ENCODE results near the gene CEP135. TPM values are rescaled to one million over a fixed set of nuclear protein-coding genes. Genes with fewer than 3 reads are reported as not detected.

Gene CEP135
- total and polyA plus RNA-seq, 2 donors (not counting 1 experiment from before 2014, with no cell fraction given): 4.6 to 5.9 TPM

DNA sequence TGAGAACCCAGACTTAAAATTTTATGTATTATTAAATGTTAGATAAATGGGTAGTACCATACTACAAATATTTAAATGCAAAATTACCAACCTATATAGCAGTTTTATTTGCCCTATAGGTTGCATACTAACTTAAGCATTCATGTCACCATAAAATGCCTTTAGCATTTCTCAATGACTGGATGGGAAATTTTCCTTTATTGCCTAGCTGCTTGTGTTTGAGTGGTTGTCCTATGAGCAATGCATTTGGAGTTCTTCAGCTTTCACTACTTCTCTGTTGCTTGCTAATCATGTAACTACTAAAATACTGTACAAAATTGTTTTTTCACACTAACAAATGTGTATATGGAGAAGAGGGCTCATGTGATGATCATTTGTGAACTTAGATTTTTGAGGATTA lies 44.2 kb upstream of the CEP135 start:
- no peak overlapping the region for H2AFZ ChIP-seq (ENCODE audit: low read length)
- H3K79me2 ChIP-seq (ENCODE audit: control insufficient read depth, insufficient read depth, low read length): no peaks in the 10 kb centered on the region
- H3K9ac ChIP-seq (ENCODE audit: insufficient read depth, low read length): no peak overlapping the region
- TF ChIP-seq CTCF (conservative IDR thresholded peaks at IDR 0.05 in 1 of 2, IDR thresholded peaks at IDR 0.05 in 1 of 2; ENCODE audit: low read depth in 1 of 2, low read length in 2 of 2) (no peak), EZH2 (IDR thresholded peaks at IDR 0.05; ENCODE audit: low read length, missing control alignments) (no peak)
- H3K27ac ChIP-seq (ENCODE audit: insufficient read depth, low read length): no peak overlapping the region
- DNase-seq (ENCODE audit: low read depth in 2 of 2): no peak
- no peaks in the 10 kb centered on the region for H3K4me1 ChIP-seq (ENCODE audit: control insufficient read depth, extremely low read depth, insufficient read depth, low read length)
- H3K27me3 ChIP-seq (ENCODE audit: control insufficient read depth, insufficient read depth, low read length): no peaks in the 10 kb centered on the region
- H3K4me2 ChIP-seq (ENCODE audit: extremely low read depth, insufficient read depth, low read length): no peak overlapping the region
- no peaks in the 10 kb centered on the region for H4K20me1 ChIP-seq (ENCODE audit: control insufficient read depth, extremely low read depth, insufficient read depth, low read length)
- no peak overlapping the region for H3K4me3 ChIP-seq (replicated peaks in 1 of 4; ENCODE audit: control extremely low read depth in 1 of 4, insufficient read depth in 1 of 4, low read depth in 3 of 4, low read length in 4 of 4)
- no peaks in the 10 kb centered on the region for H3K36me3 ChIP-seq (ENCODE audit: control insufficient read depth, insufficient read depth, low read length)
- no peaks in the 10 kb centered on the region for H3K9me3 ChIP-seq (ENCODE audit: control insufficient read depth, insufficient read depth, low read depth, low read length)

GRCh38 chr4:55906323-55906722 lies 42.4 kb upstream of the CEP135 start:
- H3K27ac ChIP-seq (ENCODE audit: insufficient read depth, low read length): no peak overlapping the region
- no peak for DNase-seq (ENCODE audit: low read depth in 2 of 2)
- no peaks in the 10 kb centered on the region for H3K9me3 ChIP-seq (ENCODE audit: control insufficient read depth, insufficient read depth, low read depth, low read length)
- H4K20me1 ChIP-seq (ENCODE audit: control insufficient read depth, extremely low read depth, insufficient read depth, low read length): no peaks in the 10 kb centered on the region
- H3K4me3 ChIP-seq (replicated peaks in 1 of 4; ENCODE audit: control extremely low read depth in 1 of 4, insufficient read depth in 1 of 4, low read depth in 3 of 4, low read length in 4 of 4): no peak overlapping the region
- H3K36me3 ChIP-seq (ENCODE audit: control insufficient read depth, insufficient read depth, low read length): no peaks in the 10 kb centered on the region
- H3K27me3 ChIP-seq (ENCODE audit: control insufficient read depth, insufficient read depth, low read length): no peaks in the 10 kb centered on the region
- TF ChIP-seq CTCF (conservative IDR thresholded peaks at IDR 0.05 in 1 of 2, IDR thresholded peaks at IDR 0.05 in 1 of 2; ENCODE audit: low read depth in 1 of 2, low read length in 2 of 2) (no peak), EZH2 (IDR thresholded peaks at IDR 0.05; ENCODE audit: low read length, missing control alignments) (no peak)
- no peaks in the 10 kb centered on the region for H3K4me1 ChIP-seq (ENCODE audit: control insufficient read depth, extremely low read depth, insufficient read depth, low read length)
- no peaks in the 10 kb centered on the region for H3K79me2 ChIP-seq (ENCODE audit: control insufficient read depth, insufficient read depth, low read length)
- H3K9ac ChIP-seq (ENCODE audit: insufficient read depth, low read length): no peak overlapping the region
- no peak overlapping the region for H3K4me2 ChIP-seq (ENCODE audit: extremely low read depth, insufficient read depth, low read length)
- H2AFZ ChIP-seq (ENCODE audit: low read length): no peak overlapping the region

DNA sequence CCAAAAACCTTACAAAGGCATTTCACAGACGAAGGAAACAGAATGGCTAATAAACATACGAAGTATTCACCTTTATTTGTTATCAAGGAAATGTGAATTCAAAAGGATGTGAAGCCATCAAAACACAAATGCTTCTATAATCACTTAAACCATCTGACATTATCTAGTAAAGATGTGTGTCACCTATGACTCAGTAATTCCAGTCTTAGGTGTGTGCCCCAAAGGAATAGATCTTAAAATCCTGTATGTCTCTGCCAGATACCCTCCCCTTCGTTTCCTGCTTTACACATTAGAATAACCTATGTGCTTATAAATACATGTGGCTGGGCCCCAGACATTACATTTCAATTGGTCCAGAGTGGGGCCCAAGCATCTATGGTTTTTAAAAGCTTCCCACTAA lies 41.8 kb upstream of the CEP135 start:
- Histone ChIP-seq H3K79me2 (ENCODE audit: control insufficient read depth, insufficient read depth, low read length) (no peaks in the 10 kb centered on the region), H3K9me3 (ENCODE audit: control insufficient read depth, insufficient read depth, low read depth, low read length) (no peaks in the 10 kb centered on the region), H2AFZ (ENCODE audit: low read length) (no peak overlapping the region), H3K9ac (ENCODE audit: insufficient read depth, low read length) (no peak overlapping the region), H3K4me1 (ENCODE audit: control insufficient read depth, extremely low read depth, insufficient read depth, low read length) (no peaks in the 10 kb centered on the region), H4K20me1 (ENCODE audit: control insufficient read depth, extremely low read depth, insufficient read depth, low read length) (no peaks in the 10 kb centered on the region), H3K36me3 (ENCODE audit: control insufficient read depth, insufficient read depth, low read length) (no peaks in the 10 kb centered on the region), H3K4me3 (replicated peaks in 1 of 4; ENCODE audit: control extremely low read depth in 1 of 4, insufficient read depth in 1 of 4, low read depth in 3 of 4, low read length in 4 of 4) (no peak overlapping the region), H3K27me3 (ENCODE audit: control insufficient read depth, insufficient read depth, low read length) (no peaks in the 10 kb centered on the region), H3K4me2 (ENCODE audit: extremely low read depth, insufficient read depth, low read length) (no peak overlapping the region), H3K27ac (ENCODE audit: insufficient read depth, low read length) (no peak overlapping the region)
- peak in 1 of 2 donors; percentile 45 for DNase-seq (ENCODE audit: low read depth in 2 of 2)
- TF ChIP-seq EZH2 (IDR thresholded peaks at IDR 0.05; ENCODE audit: low read length, missing control alignments) (no peak), CTCF (conservative IDR thresholded peaks at IDR 0.05 in 1 of 2, IDR thresholded peaks at IDR 0.05 in 1 of 2; ENCODE audit: low read depth in 1 of 2, low read length in 2 of 2) (no peak)

All from fibroblast of lung (primary cell).